Inferior parietal cortex (tissue), 1 donor: ENCODE data around the gene SPIRE1.
"Not testable (repeated sequence)": the region's sequence is repeated elsewhere in the genome, so short reads cannot be mapped to it uniquely, and the experiment has no call there.

ENCODE experiments used
- DNase-seq: peaks from one replicate; pipeline ENCODE4 v3.0.0-alpha.2; 2016; ENCODE audit errors: extremely low spot score

The SPIRE1 gene

DNA sequence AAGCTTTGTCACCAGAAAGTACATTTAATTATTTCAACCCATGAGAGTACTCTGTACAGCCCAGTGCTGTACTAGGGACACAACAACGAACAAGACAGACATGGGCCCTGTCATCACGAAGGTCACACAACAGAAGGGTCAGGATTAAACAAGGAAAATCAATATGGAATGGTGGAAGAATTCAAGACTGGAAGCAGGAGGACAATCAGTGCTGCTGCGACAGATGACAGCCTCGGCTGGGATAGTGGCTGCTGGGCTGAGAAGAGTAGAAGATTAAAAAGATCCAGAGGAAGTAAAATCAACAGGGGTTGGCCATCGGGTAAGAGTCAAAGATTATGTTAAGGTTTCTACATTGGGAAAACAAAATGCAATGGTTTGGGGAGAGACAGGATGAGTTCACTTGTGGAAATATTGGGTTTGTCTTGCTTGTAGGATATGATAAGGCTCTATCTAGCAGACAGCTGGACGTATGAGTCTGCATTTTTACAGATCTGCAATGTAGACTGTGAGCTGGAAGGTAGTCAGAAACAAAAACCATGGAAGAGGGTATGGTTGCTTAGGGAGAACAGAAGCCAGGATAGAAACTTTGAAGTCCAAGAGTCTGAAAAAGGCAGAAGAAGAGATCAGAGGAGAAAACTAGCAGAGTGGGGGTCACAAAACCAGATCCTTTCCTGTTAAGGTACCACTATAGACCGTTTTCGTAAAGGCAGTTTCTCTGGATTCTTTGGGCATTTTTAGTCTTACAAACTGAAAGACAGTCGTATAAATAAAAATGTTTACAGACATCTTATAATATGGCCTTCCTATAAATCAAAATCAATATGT is 166.1 kb downstream of the SPIRE1 start:
- DNase-seq = no peak

- no peak for DNase-seq
Measured at GRCh38 chr18:12485479-12486105, 172.3 kb downstream of the SPIRE1 start.

GRCh38 chr18:12481915-12482314 is 176.0 kb downstream of the SPIRE1 start:
- DNase-seq = not testable (repeated sequence)

- no peak for DNase-seq
Measured at GRCh38 chr18:12479982-12480381, 177.9 kb downstream of the SPIRE1 start.

GRCh38 chr18:12479536-12479935 is 178.4 kb downstream of the SPIRE1 start:
- DNase-seq = no peak

GRCh38 chr18:12478269-12479047 is 179.4 kb downstream of the SPIRE1 start:
- DNase-seq = no peak

DNA sequence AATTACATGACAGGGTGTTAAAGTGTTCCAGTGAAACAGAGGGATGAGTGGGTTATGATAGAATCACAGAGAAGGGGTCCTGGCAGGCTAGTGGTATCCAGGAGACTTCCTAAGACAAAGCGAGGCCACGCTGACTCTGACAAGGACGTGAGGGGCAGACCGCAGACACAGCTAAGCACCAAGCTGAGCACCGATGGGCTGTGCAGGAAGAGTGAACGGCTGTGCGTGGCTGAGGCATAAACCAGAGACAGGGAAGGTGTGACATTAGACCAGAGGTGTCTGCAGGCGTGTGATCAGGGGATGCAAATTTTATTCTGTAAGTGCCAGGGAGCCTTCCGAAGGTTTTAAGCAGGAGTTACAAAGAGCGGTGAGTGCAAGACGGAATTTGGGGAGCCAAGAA is 180.3 kb downstream of the SPIRE1 start:
- DNase-seq = no peak

- DNase-seq = no peak
Measured at GRCh38 chr18:12476955-12477354, 181.0 kb downstream of the SPIRE1 start.

DNA sequence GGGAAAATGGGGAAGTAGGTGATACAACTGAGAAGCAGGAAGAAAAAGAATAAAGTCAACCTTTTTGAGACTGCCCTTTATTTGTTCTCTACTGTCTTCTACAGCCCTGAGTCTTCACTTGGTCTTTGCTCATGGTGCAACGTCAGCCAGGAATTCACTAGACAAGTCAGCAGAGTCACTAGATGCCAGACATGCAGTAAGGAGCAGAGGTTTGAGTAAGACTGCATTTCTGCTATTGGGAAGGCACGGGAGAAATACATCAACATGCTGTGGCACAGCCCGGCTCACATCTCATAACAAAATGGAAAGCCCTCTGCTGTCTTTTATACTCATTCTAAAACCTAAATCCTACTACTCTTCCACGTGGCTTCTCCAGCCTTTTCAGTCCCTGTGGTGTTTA is 183.0 kb downstream of the SPIRE1 start:
- no peak for DNase-seq

- no peak for DNase-seq
Measured at GRCh38 chr18:12474146-12474545, 183.8 kb downstream of the SPIRE1 start.

- no peak for DNase-seq
Measured at GRCh38 chr18:12470382-12471075, 187.4 kb downstream of the SPIRE1 start.

DNA sequence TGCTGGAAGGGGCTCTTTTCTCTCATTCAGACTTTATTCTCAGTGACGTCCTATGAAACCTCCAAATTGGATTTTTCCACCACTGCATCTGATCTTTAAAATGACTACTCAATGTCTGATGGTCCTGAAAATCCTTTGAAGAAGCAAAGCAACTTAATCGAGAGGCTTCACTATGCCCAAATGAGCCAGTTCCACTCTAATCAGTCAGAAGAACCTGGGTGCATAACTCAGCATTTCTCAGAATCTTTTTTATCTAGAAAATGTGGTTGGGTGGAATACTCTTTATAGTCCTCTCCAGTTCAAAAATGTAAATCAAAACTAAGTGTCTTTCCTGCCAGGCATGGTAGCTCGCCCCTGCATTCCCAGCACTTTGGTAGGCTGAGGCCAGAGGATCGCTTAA is 189.5 kb downstream of the SPIRE1 start:
- no peak for DNase-seq

DNA sequence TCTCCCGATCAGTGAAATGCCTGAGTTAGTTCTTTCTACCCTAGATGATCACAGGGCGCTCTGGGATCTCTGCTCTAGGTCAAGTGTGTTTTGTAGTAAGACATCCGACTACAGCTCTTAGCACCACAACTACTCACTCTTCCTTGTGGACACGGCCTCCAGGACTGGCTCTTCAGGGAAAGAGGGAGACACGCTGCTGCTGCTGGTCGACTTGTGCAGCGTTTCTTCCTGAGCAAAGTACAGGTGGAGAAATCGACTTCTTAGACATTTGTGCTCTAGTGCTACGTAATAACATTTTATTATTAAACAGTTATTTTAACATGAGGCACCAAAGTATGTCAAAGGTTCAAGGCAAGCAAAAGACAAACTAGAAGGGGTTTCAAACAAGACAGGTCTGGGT is 193.2 kb downstream of the SPIRE1 start:
- no peak for DNase-seq

- no peak for DNase-seq
Measured at GRCh38 chr18:12463191-12463590, 194.7 kb downstream of the SPIRE1 start.

GRCh38 chr18:12462242-12462641 is 195.7 kb downstream of the SPIRE1 start:
- DNase-seq = no peak

DNA sequence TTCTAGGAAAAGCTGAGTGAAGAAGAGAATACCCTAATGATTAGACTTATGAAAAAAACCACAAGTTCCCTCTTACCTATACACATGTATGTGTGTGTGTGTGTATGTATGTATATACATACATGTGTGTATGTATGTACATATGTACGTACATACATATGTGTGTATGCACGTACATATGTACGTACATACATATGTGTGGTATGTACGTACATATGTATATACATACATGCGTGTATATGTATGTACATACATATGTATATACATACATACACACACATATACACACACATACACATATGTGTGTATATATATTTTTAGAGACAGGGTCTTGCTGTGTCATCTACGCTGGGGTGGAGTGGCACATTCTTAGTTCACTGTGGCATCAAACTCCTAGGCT is 196.6 kb downstream of the SPIRE1 start:
- DNase-seq = no peak

- DNase-seq = no peak
Measured at GRCh38 chr18:12460874-12461273, 197.0 kb downstream of the SPIRE1 start.

DNA sequence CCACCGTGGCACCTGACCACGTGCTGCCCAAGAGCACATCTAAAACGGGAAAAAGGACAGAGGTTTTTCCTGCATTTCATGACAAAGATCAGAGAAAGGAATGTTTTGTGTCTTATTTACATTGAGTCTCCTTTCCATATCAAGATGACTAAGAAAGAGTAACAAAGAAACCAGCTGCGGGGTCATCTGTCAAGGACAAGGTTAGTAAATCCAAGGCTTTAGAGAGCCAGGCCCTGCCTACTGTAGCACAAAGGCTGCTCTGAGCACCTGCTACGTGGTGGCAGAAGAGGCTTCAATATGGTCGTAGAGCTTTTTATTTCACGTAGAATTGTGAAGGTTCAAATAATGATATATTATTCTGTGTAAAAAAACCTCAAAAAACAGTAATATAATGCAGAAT is 199.1 kb downstream of the SPIRE1 start:
- DNase-seq = no peak

- DNase-seq = no peak
Measured at GRCh38 chr18:12456441-12456840, 201.5 kb downstream of the SPIRE1 start.

DNA sequence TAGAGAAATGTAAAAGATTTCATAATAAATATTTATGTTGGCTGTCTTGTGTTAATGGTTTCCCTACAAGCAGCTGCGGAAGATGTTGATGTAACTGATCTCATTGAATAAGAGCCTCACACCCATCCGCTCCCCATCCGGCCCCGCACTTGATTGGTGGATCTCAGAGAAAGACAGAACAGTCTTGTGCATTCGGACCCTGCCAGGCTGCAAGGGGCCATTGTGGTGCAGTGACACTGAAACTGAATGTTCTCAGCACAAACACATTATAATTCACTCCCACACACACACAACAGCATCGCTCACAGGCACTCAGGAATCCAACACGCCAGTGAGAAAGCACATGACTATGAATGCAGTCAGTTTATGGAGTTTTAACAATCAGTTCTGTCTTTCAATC is 202.4 kb downstream of the SPIRE1 start:
- DNase-seq = peak; percentile 86

GRCh38 chr18:12452784-12453183 is 205.1 kb downstream of the SPIRE1 start:
- DNase-seq = no peak

DNA sequence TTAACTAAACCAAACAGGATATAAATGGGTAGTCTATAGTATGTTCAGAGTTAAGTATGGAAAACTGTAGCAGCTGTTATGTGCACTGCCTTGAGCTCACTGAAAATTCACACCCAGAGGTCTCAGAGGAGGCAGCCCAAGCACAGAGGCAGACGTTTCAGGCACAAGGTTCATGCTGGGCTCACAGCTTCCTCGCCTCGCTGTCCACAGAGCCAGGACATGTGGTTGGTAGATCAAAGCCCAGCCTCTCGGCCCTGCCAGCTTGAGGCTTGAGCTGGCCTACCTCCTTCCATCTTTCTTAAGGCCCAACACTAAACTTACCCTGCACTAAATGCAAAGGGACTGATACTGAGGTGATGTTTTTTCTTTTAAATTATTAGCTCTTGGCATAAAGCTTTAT is 206.5 kb downstream of the SPIRE1 start:
- no peak for DNase-seq
